ENCODE results near the gene EEFSEC. TPM values are rescaled to one million over a fixed set of nuclear protein-coding genes. Genes with fewer than 3 reads are reported as not detected.

EEFSEC gene
- total and polyA plus RNA-seq, 2 experiments from 2014 or later, result 10.1 to 16.2 TPM

DNA sequence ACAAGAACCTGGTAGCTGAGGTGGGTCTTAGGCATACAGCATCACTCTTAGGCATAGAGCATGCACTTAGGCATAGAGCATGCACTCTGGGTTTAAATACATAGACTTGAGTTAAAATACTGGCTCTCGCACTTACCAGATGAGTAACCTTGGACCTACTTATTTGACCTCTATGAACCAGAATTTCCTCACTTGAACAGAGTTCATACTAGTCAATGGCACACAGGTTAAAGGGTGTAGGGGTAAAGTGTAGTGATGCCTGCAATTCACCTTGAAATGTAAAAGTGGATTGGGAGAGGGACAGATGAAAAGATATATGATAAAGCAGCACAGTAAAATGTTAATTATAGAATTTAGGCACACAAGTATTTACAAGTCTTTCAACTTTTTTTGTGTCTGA, 31.3 kb upstream of the EEFSEC start:
- peaks cover 15% of the 10 kb centered on the region; the same call in 1 of the 2 replicates for H3K36me3 ChIP-seq (ENCODE audit: insufficient read depth)
- peaks cover 29% of the 10 kb centered on the region for H4K20me1 ChIP-seq (replicated peaks; ENCODE audit: insufficient read depth)
- peaks cover 62% of the 10 kb centered on the region for H3K79me2 ChIP-seq (replicated peaks; ENCODE audit: insufficient read depth)
- H3K4me1 Mint-ChIP-seq, result peaks cover 12% of the 10 kb centered on the region
- no peak overlapping the region for H3K27ac Mint-ChIP-seq
- H3F3A ChIP-seq (replicated peaks; ENCODE audit: low read depth), result peaks cover 4% of the 10 kb centered on the region; the same call in 1 of the 2 replicates
- H3K4me1 ChIP-seq (ENCODE audit: insufficient read depth), result peaks cover 4% of the 10 kb centered on the region; the same call in 1 of the 2 replicates
- no peak overlapping the region for H3K27ac ChIP-seq (ENCODE audit: low read depth)
- H3K9me2 ChIP-seq (ENCODE audit: insufficient read depth), result peaks cover 6% of the 10 kb centered on the region; the same call in 1 of the 2 replicates
- H3K27me3 Mint-ChIP-seq (ENCODE audit: insufficient read depth, low read depth, poor library complexity), result no peaks in the 10 kb centered on the region
- DNase-seq (ENCODE audit: low spot score) (no peak), ATAC-seq (no peak)
- H3K4me3 Mint-ChIP-seq, result peak overlapping the region; percentile 100
- peak overlapping the region; percentile 82 for H3K4me3 ChIP-seq
- H3K4me2 ChIP-seq, result peak overlapping the region; percentile 86; the same call in 1 of the 2 replicates
- no peaks in the 10 kb centered on the region for H3K27me3 ChIP-seq (ENCODE audit: insufficient read depth)
- H3K36me3 Mint-ChIP-seq (ENCODE audit: low read depth), result peaks cover 28% of the 10 kb centered on the region
- no peak overlapping the region for H2AFZ ChIP-seq
- H3K9me3 Mint-ChIP-seq, result no peaks in the 10 kb centered on the region
- TF ChIP-seq POLR2AphosphoS5 (IDR thresholded peaks at IDR 0.05; ENCODE audit: low read depth) (peak; percentile 6; the same call in 1 of the 2 replicates), JUNB (IDR thresholded peaks at IDR 0.05; ENCODE audit: unreplicated experiment) (no peak)

DNA sequence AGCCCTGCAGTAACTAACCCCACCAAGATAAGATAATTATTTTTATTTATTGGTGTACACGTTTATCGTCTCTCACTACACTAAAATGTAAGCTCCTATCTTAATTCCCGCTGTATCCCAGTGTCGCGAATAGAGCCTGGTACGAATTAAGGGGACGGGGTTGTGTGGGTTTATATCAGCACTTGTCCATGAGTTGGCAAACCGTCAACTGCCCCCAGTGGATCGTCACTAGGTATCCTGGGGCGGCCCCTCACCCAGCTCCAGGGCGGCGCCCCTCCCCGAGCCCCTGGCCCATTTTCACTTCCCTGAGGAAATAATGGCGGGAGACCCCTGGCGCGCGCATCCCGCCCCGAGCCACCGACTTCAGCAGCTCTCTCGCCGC, 30.1 kb upstream of the EEFSEC start:
- Histone ChIP-seq H3K9me2 (ENCODE audit: insufficient read depth) (peaks cover 6% of the 10 kb centered on the region; the same call in 1 of the 2 replicates), H3K27me3 (ENCODE audit: insufficient read depth) (no peaks in the 10 kb centered on the region), H3K79me2 (replicated peaks; ENCODE audit: insufficient read depth) (peaks cover 50% of the 10 kb centered on the region), H3F3A (replicated peaks; ENCODE audit: low read depth) (peaks cover 4% of the 10 kb centered on the region; the same call in 1 of the 2 replicates), H4K20me1 (replicated peaks; ENCODE audit: insufficient read depth) (peaks cover 23% of the 10 kb centered on the region), H3K4me1 (ENCODE audit: insufficient read depth) (peaks cover 4% of the 10 kb centered on the region; the same call in 1 of the 2 replicates), H3K27ac (ENCODE audit: low read depth) (peak overlapping the region; percentile 96), H3K4me3 (peak overlapping the region; percentile 82), H2AFZ (no peak overlapping the region), H3K4me2 (peak overlapping the region; percentile 86), H3K36me3 (ENCODE audit: insufficient read depth) (peaks cover 9% of the 10 kb centered on the region; the same call in 1 of the 2 replicates)
- DNase-seq (ENCODE audit: low spot score), result no peak
- Mint-ChIP-seq H3K36me3 (ENCODE audit: low read depth) (peaks cover 19% of the 10 kb centered on the region), H3K9me3 (no peaks in the 10 kb centered on the region), H3K27ac (peak overlapping the region; percentile 100), H3K4me3 (peak overlapping the region; percentile 100), H3K4me1 (peaks cover 12% of the 10 kb centered on the region), H3K27me3 (ENCODE audit: insufficient read depth, low read depth, poor library complexity) (no peaks in the 10 kb centered on the region)
- ATAC-seq, result no peak
- TF ChIP-seq STAT1 (IDR thresholded peaks at IDR 0.05; ENCODE audit: unreplicated experiment) (no peak), EZH2 (IDR thresholded peaks at IDR 0.05; ENCODE audit: low read depth, unreplicated experiment) (no peak), ZNF114 (CRISPR knock-in tag; IDR thresholded peaks at IDR 0.05) (no peak), JUNB (IDR thresholded peaks at IDR 0.05; ENCODE audit: unreplicated experiment) (no peak)
- TF ChIP-seq, protein P1, sequence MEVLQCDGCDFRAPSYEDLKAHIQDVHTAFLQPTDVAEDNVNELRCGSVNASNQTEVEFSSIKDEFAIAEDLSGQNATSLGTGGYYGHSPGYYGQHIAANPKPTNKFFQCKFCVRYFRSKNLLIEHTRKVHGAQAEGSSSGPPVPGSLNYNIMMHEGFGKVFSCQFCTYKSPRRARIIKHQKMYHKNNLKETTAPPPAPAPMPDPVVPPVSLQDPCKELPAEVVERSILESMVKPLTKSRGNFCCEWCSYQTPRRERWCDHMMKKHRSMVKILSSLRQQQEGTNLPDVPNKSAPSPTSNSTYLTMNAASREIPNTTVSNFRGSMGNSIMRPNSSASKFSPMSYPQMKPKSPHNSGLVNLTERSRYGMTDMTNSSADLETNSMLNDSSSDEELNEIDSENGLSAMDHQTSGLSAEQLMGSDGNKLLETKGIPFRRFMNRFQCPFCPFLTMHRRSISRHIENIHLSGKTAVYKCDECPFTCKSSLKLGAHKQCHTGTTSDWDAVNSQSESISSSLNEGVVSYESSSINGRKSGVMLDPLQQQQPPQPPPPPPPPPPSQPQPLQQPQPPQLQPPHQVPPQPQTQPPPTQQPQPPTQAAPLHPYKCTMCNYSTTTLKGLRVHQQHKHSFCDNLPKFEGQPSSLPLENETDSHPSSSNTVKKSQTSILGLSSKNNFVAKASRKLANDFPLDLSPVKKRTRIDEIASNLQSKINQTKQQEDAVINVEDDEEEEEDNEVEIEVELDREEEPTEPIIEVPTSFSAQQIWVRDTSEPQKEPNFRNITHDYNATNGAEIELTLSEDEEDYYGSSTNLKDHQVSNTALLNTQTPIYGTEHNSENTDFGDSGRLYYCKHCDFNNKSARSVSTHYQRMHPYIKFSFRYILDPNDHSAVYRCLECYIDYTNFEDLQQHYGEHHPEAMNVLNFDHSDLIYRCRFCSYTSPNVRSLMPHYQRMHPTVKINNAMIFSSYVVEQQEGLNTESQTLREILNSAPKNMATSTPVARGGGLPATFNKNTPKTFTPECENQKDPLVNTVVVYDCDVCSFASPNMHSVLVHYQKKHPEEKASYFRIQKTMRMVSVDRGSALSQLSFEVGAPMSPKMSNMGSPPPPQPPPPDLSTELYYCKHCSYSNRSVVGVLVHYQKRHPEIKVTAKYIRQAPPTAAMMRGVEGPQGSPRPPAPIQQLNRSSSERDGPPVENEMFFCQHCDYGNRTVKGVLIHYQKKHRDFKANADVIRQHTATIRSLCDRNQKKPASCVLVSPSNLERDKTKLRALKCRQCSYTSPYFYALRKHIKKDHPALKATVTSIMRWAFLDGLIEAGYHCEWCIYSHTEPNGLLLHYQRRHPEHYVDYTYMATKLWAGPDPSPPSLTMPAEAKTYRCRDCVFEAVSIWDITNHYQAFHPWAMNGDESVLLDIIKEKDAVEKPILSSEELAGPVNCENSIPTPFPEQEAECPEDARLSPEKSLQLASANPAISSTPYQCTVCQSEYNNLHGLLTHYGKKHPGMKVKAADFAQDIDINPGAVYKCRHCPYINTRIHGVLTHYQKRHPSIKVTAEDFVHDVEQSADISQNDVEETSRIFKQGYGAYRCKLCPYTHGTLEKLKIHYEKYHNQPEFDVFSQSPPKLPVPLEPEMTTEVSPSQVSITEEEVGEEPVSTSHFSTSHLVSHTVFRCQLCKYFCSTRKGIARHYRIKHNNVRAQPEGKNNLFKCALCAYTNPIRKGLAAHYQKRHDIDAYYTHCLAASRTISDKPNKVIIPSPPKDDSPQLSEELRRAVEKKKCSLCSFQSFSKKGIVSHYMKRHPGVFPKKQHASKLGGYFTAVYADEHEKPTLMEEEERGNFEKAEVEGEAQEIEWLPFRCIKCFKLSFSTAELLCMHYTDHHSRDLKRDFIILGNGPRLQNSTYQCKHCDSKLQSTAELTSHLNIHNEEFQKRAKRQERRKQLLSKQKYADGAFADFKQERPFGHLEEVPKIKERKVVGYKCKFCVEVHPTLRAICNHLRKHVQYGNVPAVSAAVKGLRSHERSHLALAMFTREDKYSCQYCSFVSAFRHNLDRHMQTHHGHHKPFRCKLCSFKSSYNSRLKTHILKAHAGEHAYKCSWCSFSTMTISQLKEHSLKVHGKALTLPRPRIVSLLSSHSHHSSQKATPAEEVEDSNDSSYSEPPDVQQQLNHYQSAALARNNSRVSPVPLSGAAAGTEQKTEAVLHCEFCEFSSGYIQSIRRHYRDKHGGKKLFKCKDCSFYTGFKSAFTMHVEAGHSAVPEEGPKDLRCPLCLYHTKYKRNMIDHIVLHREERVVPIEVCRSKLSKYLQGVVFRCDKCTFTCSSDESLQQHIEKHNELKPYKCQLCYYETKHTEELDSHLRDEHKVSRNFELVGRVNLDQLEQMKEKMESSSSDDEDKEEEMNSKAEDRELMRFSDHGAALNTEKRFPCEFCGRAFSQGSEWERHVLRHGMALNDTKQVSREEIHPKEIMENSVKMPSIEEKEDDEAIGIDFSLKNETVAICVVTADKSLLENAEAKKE (CRISPR knock-in tag; IDR thresholded peaks at IDR 0.05), result no peak
- TF ChIP-seq, protein P2, sequence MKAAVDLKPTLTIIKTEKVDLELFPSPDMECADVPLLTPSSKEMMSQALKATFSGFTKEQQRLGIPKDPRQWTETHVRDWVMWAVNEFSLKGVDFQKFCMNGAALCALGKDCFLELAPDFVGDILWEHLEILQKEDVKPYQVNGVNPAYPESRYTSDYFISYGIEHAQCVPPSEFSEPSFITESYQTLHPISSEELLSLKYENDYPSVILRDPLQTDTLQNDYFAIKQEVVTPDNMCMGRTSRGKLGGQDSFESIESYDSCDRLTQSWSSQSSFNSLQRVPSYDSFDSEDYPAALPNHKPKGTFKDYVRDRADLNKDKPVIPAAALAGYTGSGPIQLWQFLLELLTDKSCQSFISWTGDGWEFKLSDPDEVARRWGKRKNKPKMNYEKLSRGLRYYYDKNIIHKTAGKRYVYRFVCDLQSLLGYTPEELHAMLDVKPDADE (IDR thresholded peaks at IDR 0.05), result no peak
- TF ChIP-seq, protein P3, sequence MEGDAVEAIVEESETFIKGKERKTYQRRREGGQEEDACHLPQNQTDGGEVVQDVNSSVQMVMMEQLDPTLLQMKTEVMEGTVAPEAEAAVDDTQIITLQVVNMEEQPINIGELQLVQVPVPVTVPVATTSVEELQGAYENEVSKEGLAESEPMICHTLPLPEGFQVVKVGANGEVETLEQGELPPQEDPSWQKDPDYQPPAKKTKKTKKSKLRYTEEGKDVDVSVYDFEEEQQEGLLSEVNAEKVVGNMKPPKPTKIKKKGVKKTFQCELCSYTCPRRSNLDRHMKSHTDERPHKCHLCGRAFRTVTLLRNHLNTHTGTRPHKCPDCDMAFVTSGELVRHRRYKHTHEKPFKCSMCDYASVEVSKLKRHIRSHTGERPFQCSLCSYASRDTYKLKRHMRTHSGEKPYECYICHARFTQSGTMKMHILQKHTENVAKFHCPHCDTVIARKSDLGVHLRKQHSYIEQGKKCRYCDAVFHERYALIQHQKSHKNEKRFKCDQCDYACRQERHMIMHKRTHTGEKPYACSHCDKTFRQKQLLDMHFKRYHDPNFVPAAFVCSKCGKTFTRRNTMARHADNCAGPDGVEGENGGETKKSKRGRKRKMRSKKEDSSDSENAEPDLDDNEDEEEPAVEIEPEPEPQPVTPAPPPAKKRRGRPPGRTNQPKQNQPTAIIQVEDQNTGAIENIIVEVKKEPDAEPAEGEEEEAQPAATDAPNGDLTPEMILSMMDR (conservative IDR thresholded peaks at IDR 0.05; ENCODE audit: low read depth in 2 of 2), result no peak
